Gastrocnemius medialis (tissue), 4 donors: Measurements from ENCODE around the gene COL5A2. TPM values are rescaled to one million over a fixed set of nuclear protein-coding genes. Genes with fewer than 3 reads are reported as not detected.

ENCODE experiments used
- ATAC-seq, 2 donors: fragments of 150-250 bp; one replicate each; pipeline ENCODE4 v1.9.1; 2016
- DNase-seq, 2 donors: peaks; one replicate each; pipeline ENCODE4 v3.0.0-alpha.2; 2019
- H3K27ac ChIP-seq, 4 donors: fragments of 200-600 bp; sonication (generic); 1 replicate in 1 of 4; 2 replicates in 3 of 4; pipeline ENCODE4 v1.5.1; 2016 to 2018; ENCODE audit warnings: mild to moderate bottlenecking in 2 of 4, moderate library complexity in 1 of 4
- H3K27me3 ChIP-seq, 3 donors: fragments of 200-600 bp; sonication (generic) in 2 of 3; 1 replicate in 1 of 3; 2 replicates in 2 of 3; pipeline versions ENCODE4 v1.5.1 to v1.6.0; 2016 to 2019; ENCODE audit warnings: mild to moderate bottlenecking in 1 of 3, moderate library complexity in 1 of 3
- H3K36me3 ChIP-seq, 2 donors: fragments of 200-600 bp; sonication (generic) in 1 of 2; one replicate each; pipeline ENCODE4 v1.5.1; 2017 to 2018
- H3K4me1 ChIP-seq, 2 donors: fragments of 200-600 bp; sonication (generic) in 1 of 2; one replicate each; pipeline ENCODE4 v1.5.1; 2016 to 2017; ENCODE audit warnings: mild to moderate bottlenecking in 2 of 2
- H3K4me3 ChIP-seq, 4 donors: fragments of 200-600 bp; sonication (generic) in 3 of 4; 1 replicate in 1 of 4; 2 replicates in 3 of 4; pipeline ENCODE4 v1.5.1; 2016 to 2019; ENCODE audit warnings: mild to moderate bottlenecking in 2 of 4
- H3K9me3 ChIP-seq, 3 donors: fragments of 200-600 bp; sonication (generic) in 2 of 3; 1 replicate in 1 of 3; 2 replicates in 2 of 3; pipeline ENCODE4 v1.5.1; 2016 to 2019
- POLR2A ChIP-seq, 2 donors: fragments of 450-650 bp; IDR thresholded peaks; one replicate each; pipeline ENCODE4 v1.6.1; 2017; ENCODE audit warnings: antibody characterized with exemption in 2 of 2, mild to moderate bottlenecking in 2 of 2, moderate library complexity in 2 of 2
- in situ Hi-C, 4 donors: fragments of 200-750 bp; cut with MboI; loops; one replicate each; pipeline versions ENCODE4 v1.15.0 to v1.8.0; 2017; ENCODE audit warnings: low sequenced_read_pairs in 4 of 4
- intact Hi-C: fragments of 100-400 bp; cut with DNase I; formaldehyde crosslinking; loops from one replicate; pipeline ENCODE4 v1.15.1; 2023; ENCODE audit warnings: low total_unique reads
- total RNA-seq, 4 donors: library from RNA; depleted of rRNA; stranded (reverse); fragments of >200 nt; gene quantifications; one replicate each; pipeline versions ENCODE4 v1.1.0 to v1.2.3, GENCODE V29; 2016
- TF ChIP-seq, protein P1 (sequence below), 5 experiments: fragments of 450-650 bp in 3 of 5; fragments of 200-600 bp in 2 of 5; sonication (generic) in 2 of 5; IDR thresholded peaks in 4 of 5; conservative IDR thresholded peaks in 1 of 5; 1 replicate in 4 of 5; 2 replicates in 1 of 5; pipeline ENCODE4 v1.5.1; 2016 to 2019; ENCODE audit warnings: antibody characterized with exemption in 5 of 5, mild to moderate bottlenecking in 3 of 5, moderate library complexity in 3 of 5

Gene COL5A2
- total RNA-seq, 4 donors from 2014 or later, result 4.4 to 9.8 (median 6.2) TPM

DNA sequence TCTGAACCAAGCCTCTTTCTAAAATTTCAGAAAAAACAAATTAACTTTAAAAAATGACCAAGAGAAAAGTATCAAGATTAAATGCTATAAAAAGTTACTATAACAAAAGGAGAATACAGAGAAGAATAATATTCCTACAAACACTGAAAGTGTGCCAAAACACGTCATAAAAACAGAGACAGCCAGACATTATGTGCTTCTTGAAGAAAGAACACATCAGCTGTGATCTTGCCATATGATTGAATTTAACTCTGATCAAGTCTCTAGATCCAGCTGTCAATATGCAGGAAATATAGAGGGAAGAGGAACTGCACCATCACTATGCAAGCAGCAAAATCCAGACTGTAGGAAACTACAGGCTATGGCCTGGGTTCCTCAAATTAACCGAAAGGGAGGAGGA lies 33.7 kb upstream of the COL5A2 start:
- H3K4me1 ChIP-seq, result peaks cover 3 to 4% of the 10 kb centered on the region in 2 donors
- TF ChIP-seq, protein P1, sequence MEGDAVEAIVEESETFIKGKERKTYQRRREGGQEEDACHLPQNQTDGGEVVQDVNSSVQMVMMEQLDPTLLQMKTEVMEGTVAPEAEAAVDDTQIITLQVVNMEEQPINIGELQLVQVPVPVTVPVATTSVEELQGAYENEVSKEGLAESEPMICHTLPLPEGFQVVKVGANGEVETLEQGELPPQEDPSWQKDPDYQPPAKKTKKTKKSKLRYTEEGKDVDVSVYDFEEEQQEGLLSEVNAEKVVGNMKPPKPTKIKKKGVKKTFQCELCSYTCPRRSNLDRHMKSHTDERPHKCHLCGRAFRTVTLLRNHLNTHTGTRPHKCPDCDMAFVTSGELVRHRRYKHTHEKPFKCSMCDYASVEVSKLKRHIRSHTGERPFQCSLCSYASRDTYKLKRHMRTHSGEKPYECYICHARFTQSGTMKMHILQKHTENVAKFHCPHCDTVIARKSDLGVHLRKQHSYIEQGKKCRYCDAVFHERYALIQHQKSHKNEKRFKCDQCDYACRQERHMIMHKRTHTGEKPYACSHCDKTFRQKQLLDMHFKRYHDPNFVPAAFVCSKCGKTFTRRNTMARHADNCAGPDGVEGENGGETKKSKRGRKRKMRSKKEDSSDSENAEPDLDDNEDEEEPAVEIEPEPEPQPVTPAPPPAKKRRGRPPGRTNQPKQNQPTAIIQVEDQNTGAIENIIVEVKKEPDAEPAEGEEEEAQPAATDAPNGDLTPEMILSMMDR (IDR thresholded peaks at IDR 0.05 in 4 of 5, conservative IDR thresholded peaks at IDR 0.05 in 1 of 5), result no peak
- no peak for TF ChIP-seq POLR2A (IDR thresholded peaks at IDR 0.05)
- DNase-seq, result no peak
- no peak for ATAC-seq
- no peaks in the 10 kb centered on the region for H3K27me3 ChIP-seq
- intact Hi-C loops, result loop anchor here (5.0 kb wide), 1 partner anchor 36 kb away; the partner anchor contains the start of gene COL5A2
- no peaks in the 10 kb centered on the region for H3K36me3 ChIP-seq
- in situ Hi-C loops, result no loop called here
- H3K9me3 ChIP-seq, result no peaks in the 10 kb centered on the region
- no peak overlapping the region for H3K27ac ChIP-seq
- H3K4me3 ChIP-seq, result no peak overlapping the region

DNA sequence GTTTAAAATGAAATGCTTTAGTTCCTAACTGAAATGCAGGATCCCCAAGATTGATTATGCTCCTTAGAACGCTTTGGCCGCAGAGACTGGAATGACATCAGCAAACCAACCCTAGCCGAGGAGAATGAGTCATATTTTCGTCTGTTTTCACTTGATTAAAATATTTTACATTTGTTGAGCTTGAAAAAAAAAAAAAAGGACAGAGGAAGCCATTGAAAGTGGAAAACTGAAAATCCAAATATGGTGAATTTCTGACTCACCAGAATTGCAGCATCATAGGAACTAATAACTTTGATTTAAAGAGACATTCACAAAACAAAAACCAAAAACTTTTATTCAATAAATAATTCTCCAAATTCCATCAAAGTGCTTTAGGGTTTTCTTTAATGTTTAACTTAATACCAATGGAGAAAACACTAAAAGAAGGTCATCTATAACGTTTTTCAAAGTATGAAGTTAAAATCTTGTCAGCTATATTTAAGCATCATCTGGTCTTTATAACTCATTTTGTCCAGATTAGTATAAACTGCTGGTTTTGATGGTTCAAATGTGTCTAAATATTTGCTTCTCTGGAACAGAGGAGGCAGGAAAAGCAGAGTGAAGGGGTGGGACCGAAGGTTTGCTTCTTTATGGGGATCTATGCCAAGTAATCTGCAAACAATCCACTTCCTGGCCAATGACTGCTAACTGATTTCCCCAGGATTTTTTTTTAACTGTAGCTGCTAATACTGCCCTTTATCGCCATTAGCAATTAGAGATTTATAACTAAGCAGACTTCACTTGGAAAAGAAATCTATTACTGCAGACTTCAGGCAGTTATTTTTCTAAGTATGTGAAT lies 30.9 kb upstream of the COL5A2 start:
- in situ Hi-C loops (no loop called here), intact Hi-C loops (loop anchor here (5.0 kb wide), 1 partner anchor 33 kb away; the partner anchor contains the start of gene COL5A2)
- Histone ChIP-seq H3K27me3 (no peaks in the 10 kb centered on the region), H3K4me3 (peak overlapping the region; percentile 18 to 45 (median 23)), H3K27ac (peak overlapping the region; percentile 53 to 71 (median 64)), H3K4me1 (peaks cover 3 to 4% of the 10 kb centered on the region in 2 donors), H3K9me3 (no peaks in the 10 kb centered on the region), H3K36me3 (no peaks in the 10 kb centered on the region)
- TF ChIP-seq POLR2A (IDR thresholded peaks at IDR 0.05), result no peak
- TF ChIP-seq, protein P1 (IDR thresholded peaks at IDR 0.05 in 4 of 5, conservative IDR thresholded peaks at IDR 0.05 in 1 of 5), result no peak
- peak; percentile 61 to 68 for ATAC-seq
- DNase-seq, result peak in 1 of 2 donors; percentile 15

DNA sequence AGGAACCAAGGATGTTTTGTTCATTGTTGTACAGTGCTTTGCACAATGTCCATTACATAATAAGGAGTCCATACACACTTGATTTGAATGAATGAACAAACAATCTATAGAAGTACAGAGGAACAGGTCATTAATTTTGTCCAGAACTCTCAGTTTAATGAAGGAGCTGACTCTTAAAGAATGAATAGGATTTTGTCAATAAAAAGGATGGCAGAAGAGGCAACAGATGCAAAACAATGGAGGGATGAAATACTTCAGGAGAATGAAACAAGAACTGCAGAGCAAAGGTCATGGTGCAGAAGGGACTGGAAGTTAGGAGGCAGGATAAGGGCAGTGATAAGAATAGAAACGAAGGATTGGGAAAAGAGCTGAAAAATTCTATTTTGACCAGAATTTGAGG lies 28.7 kb upstream of the COL5A2 start:
- in situ Hi-C loops, result no loop called here

DNA sequence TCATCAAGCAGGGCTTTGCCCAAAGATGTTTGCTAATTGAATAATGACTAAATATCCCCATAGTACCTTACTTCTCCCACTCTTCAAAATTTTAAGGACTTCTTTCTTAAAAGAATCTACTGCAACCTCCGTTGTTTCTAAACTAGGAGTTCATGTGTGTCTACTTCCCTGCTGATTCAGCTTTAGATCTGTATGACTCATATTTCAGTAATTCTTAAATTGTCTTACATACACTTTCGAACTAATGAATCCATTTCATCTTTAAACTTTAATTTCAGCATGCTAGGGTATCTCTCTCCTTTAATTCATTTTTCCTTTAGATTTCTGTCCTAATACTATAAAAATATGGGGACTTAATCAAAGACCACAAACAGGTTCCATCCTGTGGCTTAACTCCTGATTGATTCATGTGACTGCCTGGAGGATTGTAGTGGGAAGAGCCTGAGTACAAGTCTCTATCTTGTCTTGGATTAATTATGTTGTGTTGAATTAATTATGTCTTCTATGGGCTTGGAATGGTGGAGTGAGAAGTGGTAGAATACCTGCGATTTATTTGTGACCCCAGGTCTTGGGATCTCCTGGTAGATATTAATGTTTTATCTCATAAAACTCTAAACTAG lies 24.9 kb upstream of the COL5A2 start:
- H3K27me3 ChIP-seq, result no peaks in the 10 kb centered on the region
- no peaks in the 10 kb centered on the region for H3K9me3 ChIP-seq
- H3K36me3 ChIP-seq, result no peaks in the 10 kb centered on the region
- no peak overlapping the region for H3K4me3 ChIP-seq
- TF ChIP-seq, protein P1 (IDR thresholded peaks at IDR 0.05 in 4 of 5, conservative IDR thresholded peaks at IDR 0.05 in 1 of 5), result no peak
- TF ChIP-seq POLR2A (IDR thresholded peaks at IDR 0.05), result no peak
- H3K27ac ChIP-seq, result no peak overlapping the region
- no peaks in the 10 kb centered on the region for H3K4me1 ChIP-seq
- no peak for ATAC-seq
- in situ Hi-C loops (no loop called here), intact Hi-C loops (no loop called here)
- DNase-seq, result no peak

More for the DNA sequence above, 28.7 kb upstream of the COL5A2 start:
- H3K4me1 ChIP-seq, result peaks cover 3 to 4% of the 10 kb centered on the region in 2 donors
- intact Hi-C loops, result no loop called here
- no peaks in the 10 kb centered on the region for H3K9me3 ChIP-seq
- TF ChIP-seq, protein P1 (IDR thresholded peaks at IDR 0.05 in 4 of 5, conservative IDR thresholded peaks at IDR 0.05 in 1 of 5), result no peak
- no peak for TF ChIP-seq POLR2A (IDR thresholded peaks at IDR 0.05)
- no peak for ATAC-seq
- H3K36me3 ChIP-seq, result no peaks in the 10 kb centered on the region
- DNase-seq, result no peak
- no peak overlapping the region for H3K27ac ChIP-seq
- no peak overlapping the region for H3K4me3 ChIP-seq
- no peaks in the 10 kb centered on the region for H3K27me3 ChIP-seq
